ENCODE measurements around the gene DEFB119.
"Not testable (repeated sequence)": the region's sequence is repeated elsewhere in the genome, so short reads cannot be mapped to it uniquely, and the experiment has no call there.

Gene DEFB119

DNA sequence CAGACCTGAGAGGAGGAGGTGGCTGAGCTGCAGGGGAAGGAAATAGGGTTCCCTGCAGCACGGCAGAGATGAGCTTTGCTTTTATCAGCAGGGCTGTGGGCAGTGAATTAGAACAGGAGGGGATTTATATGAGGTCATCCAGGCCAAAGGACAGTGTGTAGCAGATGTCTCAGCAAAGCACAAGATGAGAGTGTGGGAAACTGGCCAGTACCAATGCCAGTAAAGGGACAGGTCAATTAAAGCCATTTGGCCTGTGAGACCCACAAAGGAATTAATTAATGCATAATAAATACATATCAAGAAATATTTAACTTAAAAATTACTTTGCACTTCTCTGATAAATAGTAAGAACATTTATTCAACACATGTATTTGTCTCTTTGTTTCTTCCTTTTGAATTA lies at the start of gene DEFB119:
TSS of gene DEFB119 (minus strand) at position 101 of the 400 bp plus-strand sequence. CDS start 107 bp downstream, outside the sequence.
- ATAC-seq, result no peak
- TF ChIP-seq ZFP30 (CRISPR knock-in tag; IDR thresholded peaks at IDR 0.05) (no peak), TCF4 (CRISPR knock-in tag; IDR thresholded peaks at IDR 0.05; ENCODE audit: borderline replicate concordance) (no peak), OSR1 (CRISPR knock-in tag; IDR thresholded peaks at IDR 0.05) (no peak), ZNF8 (CRISPR knock-in tag; IDR thresholded peaks at IDR 0.05) (no peak), BACH2 (CRISPR knock-in tag; IDR thresholded peaks at IDR 0.05; ENCODE audit: borderline replicate concordance) (no peak), ESRRG (CRISPR knock-in tag; IDR thresholded peaks at IDR 0.05) (no peak), ZC3H10 (CRISPR knock-in tag; IDR thresholded peaks at IDR 0.05) (no peak), TSHZ2 (CRISPR knock-in tag; IDR thresholded peaks at IDR 0.05) (no peak), ISL1 (CRISPR knock-in tag; IDR thresholded peaks at IDR 0.05) (no peak), ARNTL (CRISPR knock-in tag; IDR thresholded peaks at IDR 0.05; ENCODE audit: borderline replicate concordance, low read depth) (no peak), GLIS3 (CRISPR knock-in tag; IDR thresholded peaks at IDR 0.05) (no peak), ZNF565 (CRISPR knock-in tag; conservative IDR thresholded peaks at IDR 0.05; ENCODE audit: low read depth) (no peak), SNAI2 (CRISPR knock-in tag; IDR thresholded peaks at IDR 0.05) (no peak)
- TF ChIP-seq, protein P1, sequence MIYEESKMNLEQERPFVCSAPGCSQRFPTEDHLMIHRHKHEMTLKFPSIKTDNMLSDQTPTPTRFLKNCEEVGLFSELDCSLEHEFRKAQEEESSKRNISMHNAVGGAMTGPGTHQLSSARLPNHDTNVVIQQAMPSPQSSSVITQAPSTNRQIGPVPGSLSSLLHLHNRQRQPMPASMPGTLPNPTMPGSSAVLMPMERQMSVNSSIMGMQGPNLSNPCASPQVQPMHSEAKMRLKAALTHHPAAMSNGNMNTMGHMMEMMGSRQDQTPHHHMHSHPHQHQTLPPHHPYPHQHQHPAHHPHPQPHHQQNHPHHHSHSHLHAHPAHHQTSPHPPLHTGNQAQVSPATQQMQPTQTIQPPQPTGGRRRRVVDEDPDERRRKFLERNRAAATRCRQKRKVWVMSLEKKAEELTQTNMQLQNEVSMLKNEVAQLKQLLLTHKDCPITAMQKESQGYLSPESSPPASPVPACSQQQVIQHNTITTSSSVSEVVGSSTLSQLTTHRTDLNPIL (CRISPR knock-in tag; IDR thresholded peaks at IDR 0.05; ENCODE audit: low read depth), result no peak

- TF ChIP-seq SNAI2 (CRISPR knock-in tag; IDR thresholded peaks at IDR 0.05) (no peak), ZNF70 (CRISPR knock-in tag; IDR thresholded peaks at IDR 0.05) (no peak), ZFP30 (CRISPR knock-in tag; IDR thresholded peaks at IDR 0.05) (no peak), ZNF565 (CRISPR knock-in tag; conservative IDR thresholded peaks at IDR 0.05; ENCODE audit: low read depth) (no peak), ZNF8 (CRISPR knock-in tag; IDR thresholded peaks at IDR 0.05) (no peak), RARB (CRISPR knock-in tag; IDR thresholded peaks at IDR 0.05) (no peak), ZC3H10 (CRISPR knock-in tag; IDR thresholded peaks at IDR 0.05) (no peak), TSHZ2 (CRISPR knock-in tag; IDR thresholded peaks at IDR 0.05) (no peak), ARNTL (CRISPR knock-in tag; IDR thresholded peaks at IDR 0.05; ENCODE audit: borderline replicate concordance, low read depth) (no peak), ZFP3 (CRISPR knock-in tag; IDR thresholded peaks at IDR 0.05) (no peak)
- TF ChIP-seq, protein P2, sequence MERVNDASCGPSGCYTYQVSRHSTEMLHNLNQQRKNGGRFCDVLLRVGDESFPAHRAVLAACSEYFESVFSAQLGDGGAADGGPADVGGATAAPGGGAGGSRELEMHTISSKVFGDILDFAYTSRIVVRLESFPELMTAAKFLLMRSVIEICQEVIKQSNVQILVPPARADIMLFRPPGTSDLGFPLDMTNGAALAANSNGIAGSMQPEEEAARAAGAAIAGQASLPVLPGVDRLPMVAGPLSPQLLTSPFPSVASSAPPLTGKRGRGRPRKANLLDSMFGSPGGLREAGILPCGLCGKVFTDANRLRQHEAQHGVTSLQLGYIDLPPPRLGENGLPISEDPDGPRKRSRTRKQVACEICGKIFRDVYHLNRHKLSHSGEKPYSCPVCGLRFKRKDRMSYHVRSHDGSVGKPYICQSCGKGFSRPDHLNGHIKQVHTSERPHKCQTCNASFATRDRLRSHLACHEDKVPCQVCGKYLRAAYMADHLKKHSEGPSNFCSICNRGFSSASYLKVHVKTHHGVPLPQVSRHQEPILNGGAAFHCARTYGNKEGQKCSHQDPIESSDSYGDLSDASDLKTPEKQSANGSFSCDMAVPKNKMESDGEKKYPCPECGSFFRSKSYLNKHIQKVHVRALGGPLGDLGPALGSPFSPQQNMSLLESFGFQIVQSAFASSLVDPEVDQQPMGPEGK (CRISPR knock-in tag; IDR thresholded peaks at IDR 0.05; ENCODE audit: borderline replicate concordance), result no peak
- no peak for ATAC-seq
Observed at GRCh38 chr20:31430568-31431115, 40.3 kb upstream of the DEFB119 start.

DNA sequence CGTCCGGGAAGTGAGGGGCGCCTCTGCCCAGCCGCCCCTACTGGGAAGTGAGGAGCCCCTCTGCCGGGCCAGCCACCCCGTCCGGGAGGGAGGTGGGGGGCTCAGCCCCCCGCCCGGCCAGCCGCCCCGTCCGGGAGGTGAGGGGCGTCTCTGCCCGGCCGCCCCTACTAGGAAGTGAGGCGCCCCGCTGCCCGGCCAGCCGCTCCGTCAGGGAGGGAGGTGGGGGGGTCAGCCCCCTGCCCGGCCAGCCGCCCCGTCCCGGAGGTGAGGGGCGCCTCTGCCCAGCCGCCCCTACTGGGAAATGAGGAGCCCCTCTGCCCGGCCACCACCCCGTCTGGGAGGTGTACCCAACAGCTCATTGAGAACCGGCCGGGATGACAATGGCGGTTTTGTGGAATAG lies 37.2 kb upstream of the DEFB119 start:
- ATAC-seq, result not testable (repeated sequence)

GRCh38 chr20:31426891-31427551 lies 36.6 kb upstream of the DEFB119 start:
- ATAC-seq, result not testable (repeated sequence)
